GM12878 (cell line): Measurements from ENCODE around the gene EFNA4. TPM values are rescaled to one million over a fixed set of nuclear protein-coding genes. Genes with fewer than 3 reads are reported as not detected.

Source experiments
- CEBPB ChIP-seq, 2 experiments: fragments of 150-350 bp in 1 of 2; IDR thresholded peaks; 2 replicates each; pipeline ENCODE4 v1.6.1; 2012 to 2014; ENCODE audit warnings: low read depth in 2 of 2, low read length in 2 of 2, borderline replicate concordance in 1 of 2, inconsistent platforms in 1 of 2
- EGR1 ChIP-seq, 2 experiments: IDR thresholded peaks; 1 replicate in 1 of 2; 2 replicates in 1 of 2; pipeline ENCODE4 v1.6.1; 2011 to 2012; ENCODE audit warnings: low read depth in 2 of 2, low read length in 2 of 2, borderline replicate concordance in 1 of 2, mild to moderate bottlenecking in 1 of 2, moderate library complexity in 1 of 2
- ELK1 ChIP-seq: IDR thresholded peaks from 2 replicates; pipeline ENCODE4 v1.6.1; 2012; ENCODE audit warnings: low read depth, low read length, improper control_type of control experiment
- EP300 ChIP-seq, 2 experiments: fragments of 150-350 bp in 1 of 2; IDR thresholded peaks; 2 replicates each; pipeline ENCODE4 v1.6.1; 2011 to 2012; ENCODE audit warnings: low read depth in 2 of 2, low read length in 2 of 2, borderline replicate concordance in 1 of 2, improper control_type of control experiment in 1 of 2, inconsistent platforms in 1 of 2; ENCODE audit not compliant: control insufficient read depth in 1 of 2
- FOS ChIP-seq: IDR thresholded peaks from 3 replicates; pipeline ENCODE4 v1.6.1; 2011; ENCODE audit warnings: borderline replicate concordance; ENCODE audit not compliant: insufficient read length; ENCODE audit errors: extremely low read depth
- HDAC6 ChIP-seq: fragments of 200-600 bp; sonication (generic); IDR thresholded peaks from one replicate; pipeline ENCODE4 v1.8.0; 2017; ENCODE audit warnings: antibody characterized with exemption; ENCODE audit not compliant: unreplicated experiment
- KLF5 ChIP-seq: fragments of 450-650 bp; IDR thresholded peaks from 2 replicates; pipeline ENCODE4 v1.6.1; 2014; ENCODE audit warnings: mild to moderate bottlenecking; ENCODE audit not compliant: partially characterized antibody
- MAX ChIP-seq: IDR thresholded peaks from 2 replicates; pipeline ENCODE4 v1.6.1; 2012; ENCODE audit warnings: low read depth, low read length, improper control_type of control experiment
- MLLT1 ChIP-seq: fragments of 450-650 bp; IDR thresholded peaks from 2 replicates; pipeline ENCODE4 v1.6.1; 2016; ENCODE audit warnings: mild to moderate bottlenecking
- MTA3 ChIP-seq: IDR thresholded peaks from 2 replicates; pipeline ENCODE4 v1.6.1; 2012; ENCODE audit warnings: low read length, inconsistent platforms, borderline replicate concordance
- NFYA ChIP-seq: IDR thresholded peaks from 2 replicates; pipeline ENCODE4 v1.6.1; 2011; ENCODE audit warnings: low read depth, mild to moderate bottlenecking, low read length, improper control_type of control experiment, borderline replicate concordance
- NKRF ChIP-seq: fragments of 450-650 bp; conservative IDR thresholded peaks from 2 replicates; pipeline ENCODE4 v1.6.1; 2017; ENCODE audit warnings: mild to moderate bottlenecking, moderate library complexity
- NR2C1 ChIP-seq: fragments of 450-650 bp; IDR thresholded peaks from 2 replicates; pipeline ENCODE4 v1.6.1; 2017; ENCODE audit warnings: antibody characterized with exemption, mild to moderate bottlenecking, moderate library complexity
- NRF1 ChIP-seq: conservative IDR thresholded peaks from 2 replicates; pipeline ENCODE4 v1.6.1; 2011; ENCODE audit warnings: mild to moderate bottlenecking, low read depth, low read length, improper control_type of control experiment
- POLR2AphosphoS5 ChIP-seq: IDR thresholded peaks from 2 replicates; pipeline ENCODE4 v1.6.1; 2011; ENCODE audit warnings: mild to moderate bottlenecking, low read length, inconsistent platforms
- RELB ChIP-seq: fragments of 450-650 bp; IDR thresholded peaks from 2 replicates; pipeline ENCODE4 v1.6.1; 2017; ENCODE audit warnings: low read depth, mild to moderate bottlenecking, moderate library complexity
- SMC3 ChIP-seq: IDR thresholded peaks from 2 replicates; pipeline ENCODE4 v1.6.1; 2011; ENCODE audit warnings: low read length, improper control_type of control experiment, borderline replicate concordance
- TARDBP ChIP-seq: IDR thresholded peaks from 2 replicates; pipeline ENCODE4 v1.6.1; 2016; ENCODE audit warnings: borderline replicate concordance
- WRNIP1 ChIP-seq: IDR thresholded peaks from 2 replicates; pipeline ENCODE4 v1.6.1; 2011; ENCODE audit warnings: low read depth, low read length, improper control_type of control experiment, borderline replicate concordance
- ZNF207 ChIP-seq: fragments of 450-650 bp; IDR thresholded peaks from 2 replicates; pipeline ENCODE4 v1.6.1; 2014; ENCODE audit warnings: antibody characterized with exemption, mild to moderate bottlenecking, borderline replicate concordance
- ZNF622 ChIP-seq: fragments of 450-650 bp; IDR thresholded peaks from 2 replicates; pipeline ENCODE4 v1.6.1; 2017; ENCODE audit warnings: mild to moderate bottlenecking, inconsistent platforms
- polyA plus RNA-seq, 11 experiments: library from polyadenylated mRNA; depleted of rRNA in 4 of 11; unstranded in 6 of 11; stranded (reverse) in 5 of 11; fragments of >200 nt; fragmentation: Nextera tagmentation in 4 of 11; fragmentation: Illumina TruSeq in 1 of 11; extraction: Ambion mirVana in 4 of 11; extraction: Trizol in 1 of 11; gene quantifications; 1 replicate in 1 of 11; 2 replicates in 10 of 11; pipeline versions ENCODE4 v1.2.1 to v1.2.3, GENCODE V29; 2011 to 2016; ENCODE audit warnings: inconsistent platforms in 2 of 11, missing spikeins in 2 of 11, low read depth in 1 of 11
- total RNA-seq, 4 experiments: library from RNA; depleted of rRNA in 3 of 4; stranded (reverse); fragments of >200 nt in 3 of 4; fragmentation: Illumina TruSeq in 1 of 4; extraction: Trizol in 1 of 4; gene quantifications; 2 replicates each; pipeline versions ENCODE4 v1.2.1 to v1.2.3, GENCODE V29; 2013 to 2021

The EFNA4 gene
- total and polyA plus RNA-seq, 10 of the 15 experiments (the other 5 are each of a cell fraction or from before 2014, with no cell fraction given), result 0.52 to 14.1 (median 4.8) TPM

GRCh38 chr1:155064111-155064831, 731 bp downstream of the EFNA4 start (continued):
- TF ChIP-seq ELK1 (no peak), HDAC6 (no peak), NRF1 (no peak), SMC3 (no peak), WRNIP1 (no peak), MTA3 (no peak), TARDBP (no peak), KLF5 (no peak), POLR2AphosphoS5 (no peak), CEBPB (IDR thresholded peaks at IDR 0.05; ENCODE audit: borderline replicate concordance in 1 of 2, low read depth in 2 of 2, low read length in 2 of 2) (no peak), NFYA (no peak), NR2C1 (no peak), EGR1 (IDR thresholded peaks at IDR 0.05; ENCODE audit: borderline replicate concordance in 1 of 2, low read depth in 2 of 2, low read length in 2 of 2) (no peak), RELB (peak; percentile 18; the same call in 1 of the 2 replicates), ZNF622 (no peak), MAX (no peak), EP300 (IDR thresholded peaks at IDR 0.05; ENCODE audit: borderline replicate concordance in 1 of 2, control insufficient read depth in 1 of 2, low read depth in 2 of 2, low read length in 2 of 2) (no peak), NKRF (0 out of 2 replicates have a peak, but pooled peaks have one; percentile 3), ZNF207 (no peak), FOS (no peak), MLLT1 (no peak; the same call in 1 of the 2 replicates)
